Measurements from ENCODE around the gene MFGE8. TPM values are rescaled to one million over a fixed set of nuclear protein-coding genes. Genes with fewer than 3 reads are reported as not detected.
A peak's percentile ranks its signal among the peaks of the same experiment; 100 is the strongest.

Gene MFGE8
- total RNA-seq, 6 experiments from 2014 or later: 9.7 to 20.4 (median 17.6) TPM

DNA sequence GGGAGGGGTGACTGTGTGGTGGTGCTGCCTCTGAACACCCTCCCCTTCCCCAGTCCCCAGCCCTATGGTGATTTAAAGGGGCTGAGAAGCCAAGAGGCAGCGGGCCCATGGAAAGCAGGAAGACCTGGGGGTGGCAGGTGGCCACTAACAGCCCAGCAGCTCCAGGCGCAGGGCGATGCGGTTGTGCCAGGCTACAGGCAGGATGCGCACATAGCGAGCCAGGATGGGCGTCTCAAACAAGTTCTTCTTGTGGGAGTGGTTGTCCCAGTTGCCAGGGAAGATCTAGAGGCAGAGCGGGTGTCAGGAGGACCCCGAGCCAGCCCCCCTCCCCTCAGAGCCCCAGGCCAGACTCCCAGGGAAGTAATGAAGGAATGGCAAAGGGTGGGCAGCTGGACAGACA, 13.9 kb downstream of the MFGE8 start:
- peaks cover 0 to 14% (median 0%) of the 10 kb centered on the region in 4 donors for H3K4me1 ChIP-seq
- H3K9me3 ChIP-seq: no peaks in the 10 kb centered on the region
- DNase-seq (no peak), ATAC-seq (no peak)
- H3K36me3 ChIP-seq: peaks cover 0 to 2% (median 0%) of the 10 kb centered on the region in 4 donors
- intact Hi-C loops (cut with DNase I): no loop called here
- no peak overlapping the region for H3K27ac ChIP-seq
- H3K27me3 ChIP-seq: peaks cover 0 to 6% of the 10 kb centered on the region in 2 donors
- TF ChIP-seq, protein P1, sequence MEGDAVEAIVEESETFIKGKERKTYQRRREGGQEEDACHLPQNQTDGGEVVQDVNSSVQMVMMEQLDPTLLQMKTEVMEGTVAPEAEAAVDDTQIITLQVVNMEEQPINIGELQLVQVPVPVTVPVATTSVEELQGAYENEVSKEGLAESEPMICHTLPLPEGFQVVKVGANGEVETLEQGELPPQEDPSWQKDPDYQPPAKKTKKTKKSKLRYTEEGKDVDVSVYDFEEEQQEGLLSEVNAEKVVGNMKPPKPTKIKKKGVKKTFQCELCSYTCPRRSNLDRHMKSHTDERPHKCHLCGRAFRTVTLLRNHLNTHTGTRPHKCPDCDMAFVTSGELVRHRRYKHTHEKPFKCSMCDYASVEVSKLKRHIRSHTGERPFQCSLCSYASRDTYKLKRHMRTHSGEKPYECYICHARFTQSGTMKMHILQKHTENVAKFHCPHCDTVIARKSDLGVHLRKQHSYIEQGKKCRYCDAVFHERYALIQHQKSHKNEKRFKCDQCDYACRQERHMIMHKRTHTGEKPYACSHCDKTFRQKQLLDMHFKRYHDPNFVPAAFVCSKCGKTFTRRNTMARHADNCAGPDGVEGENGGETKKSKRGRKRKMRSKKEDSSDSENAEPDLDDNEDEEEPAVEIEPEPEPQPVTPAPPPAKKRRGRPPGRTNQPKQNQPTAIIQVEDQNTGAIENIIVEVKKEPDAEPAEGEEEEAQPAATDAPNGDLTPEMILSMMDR (IDR thresholded peaks at IDR 0.05): no peak
- no peak for TF ChIP-seq POLR2A (IDR thresholded peaks at IDR 0.05)
- no peak overlapping the region for H3K4me3 ChIP-seq
- WGBS (ENCODE audit: insufficient coverage, low coverage, low lambda C conversion rate, missing lambda C conversion rate): 80% methylated on average over 1 of the region's 9 CpGs

DNA sequence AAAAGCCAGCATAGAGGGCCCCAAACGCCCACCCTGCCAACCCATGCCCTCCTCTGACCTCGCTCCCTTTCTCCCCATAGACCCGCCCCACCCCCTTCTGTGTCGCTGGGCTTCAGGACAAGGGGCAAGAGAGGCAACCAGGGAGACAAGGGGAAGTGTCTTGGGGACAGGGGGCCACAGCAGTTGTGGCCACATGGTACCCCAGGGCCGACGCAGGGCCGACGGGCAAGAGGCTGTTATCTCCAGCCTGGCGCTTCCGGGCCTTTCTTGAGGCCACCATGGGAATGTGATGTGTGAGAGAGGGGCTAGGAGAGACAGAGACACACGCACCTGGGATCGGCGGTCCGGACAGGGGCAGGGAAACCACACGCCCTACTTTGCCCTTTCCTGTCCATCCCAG, 14.4 kb downstream of the MFGE8 start:
- no peak for DNase-seq

DNA sequence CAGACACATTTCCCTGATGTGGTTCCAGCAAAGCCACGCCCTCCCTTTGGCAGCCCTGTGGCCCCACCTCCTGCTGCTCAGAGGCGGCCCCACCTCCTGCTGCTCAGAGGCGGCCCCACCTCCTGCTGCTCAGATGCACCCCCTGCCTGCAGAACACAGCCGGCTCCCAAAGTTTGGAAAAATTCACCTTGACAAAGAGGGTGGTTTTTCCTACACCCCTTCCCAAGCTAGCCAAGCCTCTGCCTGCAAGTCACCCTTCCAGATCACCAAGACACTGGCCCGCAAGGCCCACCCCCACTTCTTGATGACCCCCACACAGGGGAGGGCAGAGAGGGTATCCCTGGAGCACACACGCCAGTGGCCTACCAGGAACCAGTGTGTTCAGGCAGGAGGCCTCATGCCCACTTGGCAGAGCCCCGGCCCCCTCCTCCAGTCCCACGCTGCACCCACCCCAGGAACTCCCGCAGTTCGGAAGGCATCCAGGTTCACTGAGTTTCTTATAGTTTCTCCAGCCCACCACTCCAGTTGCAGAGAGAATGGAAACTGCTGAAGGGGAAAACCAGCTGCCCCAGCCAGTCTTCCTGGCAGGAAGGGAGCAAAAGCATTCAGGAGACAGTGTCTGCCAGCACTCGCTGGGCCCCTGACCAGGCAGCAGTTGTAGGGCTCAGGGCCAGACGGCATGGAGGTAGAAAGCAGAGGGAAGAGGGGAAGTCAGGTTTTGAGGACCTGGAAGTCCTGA, 15.6 kb downstream of the MFGE8 start:
- Histone ChIP-seq H3K27me3 (peaks cover 0 to 11% of the 10 kb centered on the region in 2 donors), H3K4me1 (peaks cover 0 to 16% (median 0%) of the 10 kb centered on the region in 4 donors), H3K36me3 (peaks cover 0 to 2% (median 0%) of the 10 kb centered on the region in 4 donors), H3K27ac (no peak overlapping the region), H3K9me3 (no peaks in the 10 kb centered on the region), H3K4me3 (no peak overlapping the region)
- TF ChIP-seq, protein P1 (IDR thresholded peaks at IDR 0.05): peak; percentile 40 to 57 (median 56)
- TF ChIP-seq POLR2A (IDR thresholded peaks at IDR 0.05): no peak
- ATAC-seq (peak; percentile 88 to 98 (median 94)), DNase-seq (peak; percentile 79 to 83 (median 82))
- intact Hi-C loops (cut with DNase I): no loop called here
- 16% methylated on average over 5 of the region's 12 CpGs for WGBS (ENCODE audit: insufficient coverage, low coverage, low lambda C conversion rate, missing lambda C conversion rate)

More for the DNA sequence above, 14.4 kb downstream of the MFGE8 start:
- no peak for ATAC-seq
- peaks cover 0 to 16% (median 0%) of the 10 kb centered on the region in 4 donors for H3K4me1 ChIP-seq
- peaks cover 0 to 11% of the 10 kb centered on the region in 2 donors for H3K27me3 ChIP-seq
- H3K27ac ChIP-seq: no peak overlapping the region
- no peak for TF ChIP-seq POLR2A (IDR thresholded peaks at IDR 0.05)
- TF ChIP-seq, protein P1 (IDR thresholded peaks at IDR 0.05): no peak
- intact Hi-C loops (cut with DNase I): no loop called here
- no peak overlapping the region for H3K4me3 ChIP-seq
- WGBS (ENCODE audit: insufficient coverage, low coverage, low lambda C conversion rate, missing lambda C conversion rate): 68% methylated on average over 5 of the region's 15 CpGs
- H3K9me3 ChIP-seq: no peaks in the 10 kb centered on the region
- H3K36me3 ChIP-seq: peaks cover 0 to 2% (median 0%) of the 10 kb centered on the region in 4 donors

DNA sequence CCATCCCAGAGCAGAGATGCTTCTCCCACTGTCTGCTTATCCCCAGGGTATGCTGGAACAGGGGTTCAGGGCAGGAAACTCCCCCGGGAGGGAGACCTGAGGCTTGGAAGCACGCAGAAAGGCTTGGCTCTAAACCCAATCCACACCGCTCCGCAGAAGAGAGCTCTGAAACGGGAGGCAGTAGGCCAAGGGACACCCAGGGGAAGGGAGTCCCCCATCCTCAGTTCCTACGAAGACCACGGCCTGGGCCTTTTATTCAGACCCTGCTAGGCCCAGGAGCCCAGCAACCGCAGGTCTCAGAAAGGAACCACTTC, 16.1 kb downstream of the MFGE8 start:
- Histone ChIP-seq H3K36me3 (peaks cover 0 to 2% (median 0%) of the 10 kb centered on the region in 4 donors), H3K4me3 (no peak overlapping the region), H3K4me1 (peaks cover 0 to 16% (median 0%) of the 10 kb centered on the region in 4 donors), H3K27me3 (peaks cover 0 to 11% of the 10 kb centered on the region in 2 donors), H3K9me3 (no peaks in the 10 kb centered on the region), H3K27ac (no peak overlapping the region)
- DNase-seq: no peak
- TF ChIP-seq, protein P1 (IDR thresholded peaks at IDR 0.05): no peak
- no peak for TF ChIP-seq POLR2A (IDR thresholded peaks at IDR 0.05)
- intact Hi-C loops (cut with DNase I): no loop called here
- 0% methylated on average over 1 of the region's 8 CpGs for WGBS (ENCODE audit: insufficient coverage, low coverage, low lambda C conversion rate, missing lambda C conversion rate)
- ATAC-seq: no peak

All from right lobe of liver (tissue), 6 donors.